Left ventricle myocardium inferior (tissue), 1 donor: ENCODE results near the gene NKPD1. TPM values are rescaled to one million over a fixed set of nuclear protein-coding genes. Genes with fewer than 3 reads are reported as not detected.

Source experiments
- DNase-seq: peaks from one replicate; pipeline ENCODE4 v3.0.0-alpha.2; 2020
- H3K27ac ChIP-seq: fragments of 200-600 bp; replicated peaks from 2 replicates; pipeline ENCODE4 v1.8.0; 2021
- H3K27me3 ChIP-seq: fragments of 200-600 bp; 2 replicates; pipeline ENCODE4 v1.8.0; 2021; ENCODE audit warnings: low read depth
- H3K36me3 ChIP-seq: fragments of 200-600 bp; 2 replicates; pipeline ENCODE4 v1.8.0; 2021
- H3K4me1 ChIP-seq: fragments of 200-600 bp; 2 replicates; pipeline ENCODE4 v1.8.0; 2021
- H3K4me3 ChIP-seq: fragments of 200-600 bp; 2 replicates; pipeline ENCODE4 v1.8.0; 2021; ENCODE audit warnings: mild to moderate bottlenecking, moderate library complexity
- H3K9me3 ChIP-seq: fragments of 200-600 bp; replicated peaks from 2 replicates; pipeline ENCODE4 v1.8.0; 2021
- intact Hi-C: fragments of 100-400 bp; cut with micrococcal nuclease; formaldehyde crosslinking; loops from one replicate; pipeline ENCODE4 v1.11.0; 2022
- total RNA-seq: library from RNA; stranded (reverse); fragmentation: NEBNext Ultra II Directional; extraction: Animal tissue kit (Norgen Biotek cat#: 25700); gene quantifications from one replicate; pipeline ENCODE4 v1.2.1, GENCODE V29; 2021
- TF ChIP-seq, protein P1 (sequence below): fragments of 200-600 bp; IDR thresholded peaks from 2 replicates; pipeline ENCODE4 v1.8.0; 2021; ENCODE audit warnings: antibody characterized with exemption, mild to moderate bottlenecking, borderline replicate concordance
- donor health status: DM: no; HTN: yes; CAD: no; lungs with severe emphysema.

Gene NKPD1
- total RNA-seq, 1 donor from 2014 or later: 0.05 TPM

DNA sequence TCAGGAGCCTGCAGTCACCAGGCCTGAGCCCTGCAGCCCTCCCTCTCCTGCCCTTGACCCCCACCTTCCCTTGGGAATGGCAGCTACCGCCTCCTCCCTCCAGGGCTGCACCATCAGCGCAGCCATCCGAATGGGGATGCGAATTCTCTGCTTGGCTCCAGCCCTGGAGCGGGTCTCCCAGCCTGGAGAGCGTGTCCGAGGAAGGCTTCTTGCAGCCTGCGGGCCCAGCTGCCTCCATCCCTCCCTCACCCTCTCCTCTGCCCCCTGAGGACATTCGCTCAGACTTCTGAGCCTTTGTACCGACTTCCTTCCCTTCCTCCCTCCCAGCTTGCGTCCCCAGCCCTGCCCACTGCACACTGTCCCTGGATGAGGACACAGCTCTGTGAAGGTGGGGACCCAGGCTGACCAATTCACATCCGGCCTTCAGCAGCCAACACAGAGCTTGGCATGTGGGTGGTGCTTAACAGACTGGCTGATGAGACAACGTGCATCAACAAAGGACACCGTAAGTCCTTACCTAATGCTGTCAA, 6.0 kb upstream of the NKPD1 start:
- H3K27me3 ChIP-seq: peaks cover 8% of the 10 kb centered on the region
- no peaks in the 10 kb centered on the region for H3K36me3 ChIP-seq
- no peaks in the 10 kb centered on the region for H3K9me3 ChIP-seq
- peak; percentile 29 for DNase-seq
- intact Hi-C loops: no loop called here
- peak overlapping the region; percentile 72 for H3K27ac ChIP-seq
- TF ChIP-seq, protein P1, sequence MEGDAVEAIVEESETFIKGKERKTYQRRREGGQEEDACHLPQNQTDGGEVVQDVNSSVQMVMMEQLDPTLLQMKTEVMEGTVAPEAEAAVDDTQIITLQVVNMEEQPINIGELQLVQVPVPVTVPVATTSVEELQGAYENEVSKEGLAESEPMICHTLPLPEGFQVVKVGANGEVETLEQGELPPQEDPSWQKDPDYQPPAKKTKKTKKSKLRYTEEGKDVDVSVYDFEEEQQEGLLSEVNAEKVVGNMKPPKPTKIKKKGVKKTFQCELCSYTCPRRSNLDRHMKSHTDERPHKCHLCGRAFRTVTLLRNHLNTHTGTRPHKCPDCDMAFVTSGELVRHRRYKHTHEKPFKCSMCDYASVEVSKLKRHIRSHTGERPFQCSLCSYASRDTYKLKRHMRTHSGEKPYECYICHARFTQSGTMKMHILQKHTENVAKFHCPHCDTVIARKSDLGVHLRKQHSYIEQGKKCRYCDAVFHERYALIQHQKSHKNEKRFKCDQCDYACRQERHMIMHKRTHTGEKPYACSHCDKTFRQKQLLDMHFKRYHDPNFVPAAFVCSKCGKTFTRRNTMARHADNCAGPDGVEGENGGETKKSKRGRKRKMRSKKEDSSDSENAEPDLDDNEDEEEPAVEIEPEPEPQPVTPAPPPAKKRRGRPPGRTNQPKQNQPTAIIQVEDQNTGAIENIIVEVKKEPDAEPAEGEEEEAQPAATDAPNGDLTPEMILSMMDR: no peak
- peak overlapping the region; percentile 19 for H3K4me3 ChIP-seq
- peaks cover 45% of the 10 kb centered on the region for H3K4me1 ChIP-seq

DNA sequence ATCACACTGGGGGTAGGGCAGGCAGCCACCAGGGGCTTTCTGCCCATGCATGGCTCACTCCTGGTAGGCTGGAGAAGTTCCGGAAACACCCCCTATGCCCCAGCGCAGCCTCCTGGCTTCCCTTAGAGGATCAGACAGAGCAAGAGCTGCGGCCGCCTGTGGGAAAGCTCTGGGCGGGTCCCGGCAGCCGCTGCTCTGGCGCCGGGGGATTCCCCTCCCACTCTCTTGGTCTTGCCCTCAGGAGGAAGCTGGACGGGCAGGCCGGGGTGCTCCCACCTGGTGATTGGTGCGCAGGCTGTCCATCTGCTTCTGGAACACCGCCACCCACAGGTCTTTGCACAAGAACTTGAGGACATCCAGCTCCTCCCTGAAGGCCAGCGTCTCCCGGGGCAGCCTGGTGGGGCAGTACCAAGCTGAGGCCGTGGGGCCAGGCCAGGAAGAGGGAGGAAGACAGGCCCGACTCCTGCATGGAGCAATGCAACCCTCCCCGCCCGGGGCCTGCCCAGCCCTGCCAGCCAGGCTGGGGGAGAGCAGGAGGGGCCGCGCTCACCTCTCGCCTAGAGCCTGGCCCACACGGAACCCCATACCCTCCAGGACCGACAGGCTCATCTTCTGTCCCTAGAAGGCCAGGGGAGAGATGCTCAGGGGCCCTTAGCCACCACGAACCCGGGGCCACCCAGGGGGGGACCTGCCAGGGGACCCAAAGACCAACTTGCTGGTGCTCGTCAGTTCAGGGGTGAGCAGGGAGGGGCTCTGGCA, 4.0 kb upstream of the NKPD1 start:
- peak; percentile 45 for DNase-seq
- no peaks in the 10 kb centered on the region for H3K9me3 ChIP-seq
- TF ChIP-seq, protein P1: no peak
- intact Hi-C loops: no loop called here
- no peaks in the 10 kb centered on the region for H3K36me3 ChIP-seq
- peaks cover 35% of the 10 kb centered on the region for H3K4me1 ChIP-seq
- H3K27ac ChIP-seq: peak overlapping the region; percentile 37
- H3K27me3 ChIP-seq: peaks cover 28% of the 10 kb centered on the region
- H3K4me3 ChIP-seq: peak overlapping the region; percentile 25

DNA sequence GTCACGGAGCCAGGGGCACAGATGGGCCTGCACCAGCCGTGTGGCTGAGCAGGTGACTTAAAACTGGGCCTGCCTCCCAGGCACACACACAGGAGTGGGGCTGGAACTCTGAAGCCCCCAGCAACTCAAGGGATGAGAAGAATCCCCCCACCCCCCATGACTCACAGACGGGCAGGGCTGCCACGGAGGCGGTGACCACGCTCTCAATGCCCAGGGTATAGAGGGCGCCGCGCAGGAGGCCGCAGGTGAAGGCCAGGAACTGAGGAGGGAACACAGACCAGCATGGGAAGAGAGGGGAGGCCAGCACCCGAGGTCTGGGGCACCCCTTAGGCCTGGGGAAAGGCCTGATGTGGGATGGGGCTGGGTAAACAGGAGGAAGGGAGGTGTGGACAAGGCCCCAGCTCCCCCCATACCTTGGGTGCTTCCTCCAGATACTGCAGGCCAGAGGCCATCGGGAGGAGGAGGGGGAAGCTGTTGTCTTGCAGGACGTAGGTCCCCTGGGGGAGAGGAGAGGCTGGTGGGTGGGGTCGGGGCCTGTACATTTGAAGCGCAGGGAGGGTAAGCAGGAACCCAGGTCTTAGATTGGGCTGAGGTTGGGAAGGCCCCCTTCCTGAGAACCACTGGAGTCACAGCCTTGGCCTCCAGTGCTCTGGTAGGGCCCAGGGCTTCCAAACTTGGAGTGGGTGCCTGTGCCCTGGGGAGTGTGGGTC, 3.1 kb upstream of the NKPD1 start:
- Histone ChIP-seq H3K4me3 (peak overlapping the region; percentile 25), H3K27me3 (peaks cover 37% of the 10 kb centered on the region), H3K36me3 (no peaks in the 10 kb centered on the region), H3K27ac (peak overlapping the region; percentile 37), H3K4me1 (peaks cover 35% of the 10 kb centered on the region), H3K9me3 (no peaks in the 10 kb centered on the region)
- TF ChIP-seq, protein P1: no peak
- DNase-seq: no peak
- intact Hi-C loops: no loop called here

DNA sequence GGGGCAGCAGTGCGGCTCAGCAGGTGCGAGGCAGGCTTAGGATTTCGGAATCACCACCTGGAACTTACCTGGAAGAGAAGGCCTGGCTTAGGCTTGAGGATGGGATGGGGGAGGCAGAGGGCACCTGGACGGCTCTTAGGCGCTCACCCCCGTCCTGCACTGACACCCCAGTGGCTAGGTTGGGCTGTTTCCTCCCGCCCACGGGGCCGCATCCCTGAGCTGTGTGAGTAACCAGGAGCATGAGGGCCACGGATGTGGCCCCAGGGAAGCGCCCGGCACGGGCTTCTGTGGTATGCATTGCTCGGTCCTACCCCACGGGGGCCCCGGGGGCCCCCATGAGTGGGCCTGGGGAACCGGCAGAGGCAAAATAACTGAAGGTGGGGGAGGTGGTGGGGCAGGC, 2.4 kb upstream of the NKPD1 start:
- peaks cover 35% of the 10 kb centered on the region for H3K4me1 ChIP-seq
- no peaks in the 10 kb centered on the region for H3K9me3 ChIP-seq
- DNase-seq: no peak
- H3K36me3 ChIP-seq: no peaks in the 10 kb centered on the region
- no peak overlapping the region for H3K27ac ChIP-seq
- H3K4me3 ChIP-seq: no peak overlapping the region
- intact Hi-C loops: no loop called here
- peaks cover 44% of the 10 kb centered on the region for H3K27me3 ChIP-seq
- TF ChIP-seq, protein P1: no peak

DNA sequence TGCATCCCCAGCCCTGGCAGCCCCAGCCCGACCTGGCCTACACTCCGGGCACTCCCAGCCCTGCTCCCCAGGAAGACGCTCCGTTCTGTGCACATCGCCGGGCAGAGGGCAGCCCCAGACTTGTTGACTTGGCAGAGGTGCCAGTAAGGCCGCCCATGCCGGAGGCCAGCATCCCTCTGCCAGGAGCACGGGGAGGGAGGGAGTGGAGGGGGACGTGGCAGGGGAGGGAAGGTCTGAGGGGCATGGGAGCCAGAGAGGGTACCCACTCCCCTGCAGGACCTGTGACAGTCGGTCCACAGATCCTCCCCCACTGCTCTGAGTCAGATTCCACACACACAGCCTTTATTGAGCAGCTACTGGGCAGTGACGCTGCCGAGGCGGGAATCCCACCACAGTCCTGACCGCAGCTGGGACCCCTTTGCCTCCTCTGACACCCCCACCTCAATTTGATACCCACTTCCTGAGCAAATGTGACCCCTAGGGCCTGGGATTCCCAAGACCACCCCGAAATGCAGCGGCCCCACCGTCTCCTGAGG, 1.9 kb upstream of the NKPD1 start:
- peaks cover 49% of the 10 kb centered on the region for H3K27me3 ChIP-seq
- DNase-seq: no peak
- intact Hi-C loops: no loop called here
- no peaks in the 10 kb centered on the region for H3K9me3 ChIP-seq
- no peaks in the 10 kb centered on the region for H3K36me3 ChIP-seq
- H3K4me3 ChIP-seq: no peak overlapping the region
- peaks cover 35% of the 10 kb centered on the region for H3K4me1 ChIP-seq
- TF ChIP-seq, protein P1: no peak
- no peak overlapping the region for H3K27ac ChIP-seq
